ENCODE measurements around the gene CD52.

- TF ChIP-seq POLR2AphosphoS5 (IDR thresholded peaks at IDR 0.05; ENCODE audit: low read depth) (no peak), CTCF (IDR thresholded peaks at IDR 0.05; ENCODE audit: insufficient read depth, low read length) (no peak), GABPA (IDR thresholded peaks at IDR 0.05; ENCODE audit: low read depth) (no peak)
Observed at GRCh38 chr1:26277719-26278118, 40.0 kb upstream of the CD52 start.
